OCI-LY3 (cell line): ENCODE data around the gene FOXI1.

Experiments used
- EZH2phosphoT487 ChIP-seq: fragments of 200-600 bp; shearing (Covaris generic); IDR thresholded peaks from 2 replicates; pipeline ENCODE4 v1.6.1; 2018; ENCODE audit warnings: antibody characterized with exemption, mixed run types, low read depth
- TF ChIP-seq, protein P1 (sequence below): fragments of 200-600, 300-600 bp; sonication (generic); IDR thresholded peaks from 2 replicates; pipeline ENCODE4 v1.5.1; 2014; ENCODE audit warnings: antibody characterized with exemption, low read length, low read depth

DNA sequence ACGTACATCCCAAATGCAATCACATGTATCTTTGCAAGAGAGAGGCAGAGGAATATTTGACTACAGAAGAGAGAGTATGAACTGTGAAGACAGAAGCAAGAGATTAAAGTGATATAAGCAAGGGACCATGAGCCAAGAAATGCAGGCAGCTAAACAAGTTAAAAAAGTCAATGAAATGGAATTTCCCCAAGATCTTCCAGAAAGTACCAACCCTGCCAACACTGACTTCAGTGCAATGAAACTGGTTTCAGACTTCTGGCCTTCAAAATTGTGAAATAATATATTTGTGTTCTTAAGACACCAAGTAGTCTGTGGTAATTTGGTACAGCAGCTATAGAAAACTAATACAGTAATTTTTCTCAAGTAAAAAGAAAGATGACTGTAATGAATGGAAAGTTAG is 20.9 kb downstream of the FOXI1 start:
- TF ChIP-seq, protein P1, sequence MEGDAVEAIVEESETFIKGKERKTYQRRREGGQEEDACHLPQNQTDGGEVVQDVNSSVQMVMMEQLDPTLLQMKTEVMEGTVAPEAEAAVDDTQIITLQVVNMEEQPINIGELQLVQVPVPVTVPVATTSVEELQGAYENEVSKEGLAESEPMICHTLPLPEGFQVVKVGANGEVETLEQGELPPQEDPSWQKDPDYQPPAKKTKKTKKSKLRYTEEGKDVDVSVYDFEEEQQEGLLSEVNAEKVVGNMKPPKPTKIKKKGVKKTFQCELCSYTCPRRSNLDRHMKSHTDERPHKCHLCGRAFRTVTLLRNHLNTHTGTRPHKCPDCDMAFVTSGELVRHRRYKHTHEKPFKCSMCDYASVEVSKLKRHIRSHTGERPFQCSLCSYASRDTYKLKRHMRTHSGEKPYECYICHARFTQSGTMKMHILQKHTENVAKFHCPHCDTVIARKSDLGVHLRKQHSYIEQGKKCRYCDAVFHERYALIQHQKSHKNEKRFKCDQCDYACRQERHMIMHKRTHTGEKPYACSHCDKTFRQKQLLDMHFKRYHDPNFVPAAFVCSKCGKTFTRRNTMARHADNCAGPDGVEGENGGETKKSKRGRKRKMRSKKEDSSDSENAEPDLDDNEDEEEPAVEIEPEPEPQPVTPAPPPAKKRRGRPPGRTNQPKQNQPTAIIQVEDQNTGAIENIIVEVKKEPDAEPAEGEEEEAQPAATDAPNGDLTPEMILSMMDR, result no peak
- TF ChIP-seq EZH2phosphoT487, result no peak
